Dermis microvascular lymphatic vessel endothelial cell (primary cell): ENCODE data around the gene PYGB. TPM values are rescaled to one million over a fixed set of nuclear protein-coding genes. Genes with fewer than 3 reads are reported as not detected.

ENCODE experiments used
- DNase-seq, 2 donors: peaks; one replicate each; pipeline versions ENCODE4 v3.0.0 to v3.0.0-alpha.2; 2010; ENCODE audit warnings: low read depth in 2 of 2
- total RNA-seq: library from RNA; depleted of rRNA; stranded (reverse); fragments of >200 nt; gene quantifications from 2 replicates; pipeline ENCODE4 v1.2.1, GENCODE V29; 2014

Gene PYGB
- total RNA-seq, 1 donor from 2014 or later, result 81.9 TPM

GRCh38 chr20:25336561-25337422 is 88.9 kb downstream of the PYGB start:
- peak; percentile 9 to 44 for DNase-seq

- no peak for DNase-seq
Measured at GRCh38 chr20:25338112-25339023, 90.5 kb downstream of the PYGB start.

GRCh38 chr20:25339608-25340007 is 91.7 kb downstream of the PYGB start:
- DNase-seq, result no peak

GRCh38 chr20:25340380-25340779 is 92.5 kb downstream of the PYGB start:
- no peak for DNase-seq

GRCh38 chr20:25341716-25342680 is 94.1 kb downstream of the PYGB start:
- no peak for DNase-seq

GRCh38 chr20:25344634-25345033 is 96.7 kb downstream of the PYGB start:
- no peak for DNase-seq

GRCh38 chr20:25345721-25346120 is 97.8 kb downstream of the PYGB start:
- no peak for DNase-seq

- DNase-seq, result no peak
Measured at GRCh38 chr20:25346349-25346748, 98.5 kb downstream of the PYGB start.

Other genes with a start within 250 kb of the PYGB start
- 9.4 and 12.8 TPM in 2 replicates for gene ACSS1, start 189.9 kb upstream of the PYGB start, total RNA-seq
- gene VSX1, start 165.9 kb upstream of the PYGB start, total RNA-seq, result not detected in 2 replicates
- 31.3 and 43.0 TPM in 2 replicates for gene ENTPD6, start 52.4 kb upstream of the PYGB start, total RNA-seq
- gene ABHD12, start 142.8 kb downstream of the PYGB start, total RNA-seq, result 25.4 and 35.1 TPM in 2 replicates
- 5.9 and 15.9 TPM in 2 replicates for gene GINS1, start 159.6 kb downstream of the PYGB start, total RNA-seq